ENCODE results near the gene MTFMT.
A peak's percentile ranks its signal among the peaks of the same experiment; 100 is the strongest.

The MTFMT gene

GRCh38 chr15:64989416-64990167, 39.8 kb downstream of the MTFMT start, which contains the start of gene SPG21:
Gene SPG21 (minus strand): TSS chr15:64989914. CDS start chr15:64983569, 6,345 bp downstream.
- TF ChIP-seq, protein P1, sequence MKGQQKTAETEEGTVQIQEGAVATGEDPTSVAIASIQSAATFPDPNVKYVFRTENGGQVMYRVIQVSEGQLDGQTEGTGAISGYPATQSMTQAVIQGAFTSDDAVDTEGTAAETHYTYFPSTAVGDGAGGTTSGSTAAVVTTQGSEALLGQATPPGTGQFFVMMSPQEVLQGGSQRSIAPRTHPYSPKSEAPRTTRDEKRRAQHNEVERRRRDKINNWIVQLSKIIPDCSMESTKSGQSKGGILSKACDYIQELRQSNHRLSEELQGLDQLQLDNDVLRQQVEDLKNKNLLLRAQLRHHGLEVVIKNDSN (IDR thresholded peaks at IDR 0.05) = peak; percentile 97
- TF ChIP-seq EGR1 (IDR thresholded peaks at IDR 0.05) (no peak), ZBTB7A (IDR thresholded peaks at IDR 0.05; ENCODE audit: low read depth) (no peak), NFIC (IDR thresholded peaks at IDR 0.05) (peak; percentile 22; the same call in 1 of the 2 replicates), REST (IDR thresholded peaks at IDR 0.05; ENCODE audit: low read depth) (no peak), MAX (IDR thresholded peaks at IDR 0.05) (peak; percentile 81)

DNA sequence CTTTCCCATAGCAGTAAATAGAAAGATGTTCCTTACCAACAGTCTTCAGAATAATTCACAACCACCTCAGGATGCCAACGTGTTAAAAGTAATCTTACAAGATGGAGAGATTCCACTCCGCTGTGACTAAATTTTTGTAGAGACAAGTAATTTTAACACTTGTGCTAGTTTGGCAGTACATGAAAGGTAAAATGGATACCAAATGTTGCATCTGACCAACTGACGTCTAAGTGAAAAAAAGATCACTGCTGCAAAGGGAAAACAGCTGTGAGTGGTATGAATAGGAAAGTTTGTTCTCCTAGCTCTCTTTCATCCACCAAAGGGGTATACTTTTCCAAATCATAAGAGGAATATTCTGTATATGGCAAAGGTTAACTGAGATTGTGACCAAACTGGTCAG, 42.3 kb downstream of the MTFMT start:
- TF ChIP-seq TAF1 (IDR thresholded peaks at IDR 0.05; ENCODE audit: low read depth) (no peak), ZBTB7A (IDR thresholded peaks at IDR 0.05; ENCODE audit: low read depth) (no peak), FOXM1 (IDR thresholded peaks at IDR 0.05; ENCODE audit: borderline replicate concordance, low read depth) (no peak), YY1 (IDR thresholded peaks at IDR 0.05; ENCODE audit: low read depth) (no peak), EGR1 (IDR thresholded peaks at IDR 0.05) (no peak), EP300 (IDR thresholded peaks at IDR 0.05; ENCODE audit: borderline replicate concordance) (no peak), CREB1 (IDR thresholded peaks at IDR 0.05; ENCODE audit: low read depth) (no peak), RAD21 (IDR thresholded peaks at IDR 0.05; ENCODE audit: low read depth) (no peak), REST (IDR thresholded peaks at IDR 0.05; ENCODE audit: low read depth) (no peak), NFIC (IDR thresholded peaks at IDR 0.05) (no peak), MAX (IDR thresholded peaks at IDR 0.05) (no peak), CEBPB (IDR thresholded peaks at IDR 0.05) (no peak), TCF12 (IDR thresholded peaks at IDR 0.05; ENCODE audit: low read depth) (no peak), TEAD4 (IDR thresholded peaks at IDR 0.05) (no peak)
- TF ChIP-seq, protein P1 (IDR thresholded peaks at IDR 0.05) = no peak

- TF ChIP-seq FOXM1 (IDR thresholded peaks at IDR 0.05; ENCODE audit: borderline replicate concordance, low read depth) (no peak), REST (IDR thresholded peaks at IDR 0.05; ENCODE audit: low read depth) (no peak), NFIC (IDR thresholded peaks at IDR 0.05) (no peak), TAF1 (IDR thresholded peaks at IDR 0.05; ENCODE audit: low read depth) (no peak), ZBTB7A (IDR thresholded peaks at IDR 0.05; ENCODE audit: low read depth) (no peak), YY1 (IDR thresholded peaks at IDR 0.05; ENCODE audit: low read depth) (no peak), TCF12 (IDR thresholded peaks at IDR 0.05; ENCODE audit: low read depth) (no peak), RAD21 (IDR thresholded peaks at IDR 0.05; ENCODE audit: low read depth) (no peak), TEAD4 (IDR thresholded peaks at IDR 0.05) (no peak)
Measured at GRCh38 chr15:64985366-64986033, 43.9 kb downstream of the MTFMT start.

DNA sequence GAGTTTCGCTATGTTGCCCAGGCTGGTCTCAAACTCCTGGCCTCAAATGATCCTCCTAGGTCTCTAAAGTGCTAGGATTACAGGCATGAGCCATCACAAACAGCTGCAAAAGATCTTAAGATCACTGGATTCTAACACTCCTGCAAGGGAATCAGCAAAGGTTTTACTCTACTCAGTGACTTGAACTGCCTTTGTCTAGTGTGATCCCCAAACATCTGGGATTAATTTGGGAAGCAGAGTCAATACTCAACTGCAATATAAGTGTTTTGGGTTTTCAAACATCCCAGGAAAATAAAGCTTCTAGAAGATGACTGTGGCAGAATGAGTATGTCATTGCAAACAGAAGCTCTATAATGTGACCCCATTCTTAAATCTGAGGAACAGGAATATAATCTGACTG, 47.0 kb downstream of the MTFMT start:
- TF ChIP-seq EP300 (IDR thresholded peaks at IDR 0.05; ENCODE audit: borderline replicate concordance) (no peak), ZBTB7A (IDR thresholded peaks at IDR 0.05; ENCODE audit: low read depth) (no peak), REST (IDR thresholded peaks at IDR 0.05; ENCODE audit: low read depth) (no peak), MAX (IDR thresholded peaks at IDR 0.05) (no peak), RAD21 (IDR thresholded peaks at IDR 0.05; ENCODE audit: low read depth) (no peak), EGR1 (IDR thresholded peaks at IDR 0.05) (no peak), CEBPB (IDR thresholded peaks at IDR 0.05) (no peak), NFIC (IDR thresholded peaks at IDR 0.05) (no peak), CREB1 (IDR thresholded peaks at IDR 0.05; ENCODE audit: low read depth) (no peak), TAF1 (IDR thresholded peaks at IDR 0.05; ENCODE audit: low read depth) (no peak), FOXM1 (IDR thresholded peaks at IDR 0.05; ENCODE audit: borderline replicate concordance, low read depth) (no peak), TCF12 (IDR thresholded peaks at IDR 0.05; ENCODE audit: low read depth) (no peak), YY1 (IDR thresholded peaks at IDR 0.05; ENCODE audit: low read depth) (no peak), TEAD4 (IDR thresholded peaks at IDR 0.05) (no peak)
- TF ChIP-seq, protein P1 (IDR thresholded peaks at IDR 0.05) = no peak

Measured in Ishikawa (cell line).